ENCODE results near the gene VRK2. TPM values are rescaled to one million over a fixed set of nuclear protein-coding genes. Genes with fewer than 3 reads are reported as not detected.

VRK2 gene
- total RNA-seq, 1 experiment from 2014 or later, result 20.1 TPM

DNA sequence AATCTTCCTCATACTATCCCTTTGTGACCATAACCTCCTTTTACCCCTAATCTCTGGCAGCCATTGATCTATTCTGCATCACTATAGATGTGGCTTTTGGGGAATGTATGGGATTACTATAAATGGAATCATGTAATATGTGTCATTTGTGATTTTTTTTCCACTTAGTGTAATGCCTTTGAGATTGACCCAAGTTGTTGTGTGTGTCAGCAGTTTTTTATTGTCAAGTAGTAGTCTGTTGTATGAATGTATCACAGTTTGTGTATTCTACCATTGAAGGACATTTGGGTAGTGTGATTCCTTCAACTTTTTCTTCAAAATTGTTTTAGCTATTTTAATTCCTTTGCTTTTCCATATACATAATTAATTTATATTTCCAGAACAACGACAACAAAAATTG lies 18.6 kb downstream of the VRK2 start:
- ChIA-PET POLR2A (no interaction called here), CTCF (no interaction called here)
- no peaks in the 10 kb centered on the region for H3K27me3 Mint-ChIP-seq (ENCODE audit: low read depth)
- no peaks in the 10 kb centered on the region for H3K36me3 Mint-ChIP-seq
- no peak for ATAC-seq
- no peaks in the 10 kb centered on the region for H3K4me1 Mint-ChIP-seq
- no peak overlapping the region for H3K27ac Mint-ChIP-seq
- no peaks in the 10 kb centered on the region for H3K9me3 Mint-ChIP-seq
- TF ChIP-seq, protein P1, sequence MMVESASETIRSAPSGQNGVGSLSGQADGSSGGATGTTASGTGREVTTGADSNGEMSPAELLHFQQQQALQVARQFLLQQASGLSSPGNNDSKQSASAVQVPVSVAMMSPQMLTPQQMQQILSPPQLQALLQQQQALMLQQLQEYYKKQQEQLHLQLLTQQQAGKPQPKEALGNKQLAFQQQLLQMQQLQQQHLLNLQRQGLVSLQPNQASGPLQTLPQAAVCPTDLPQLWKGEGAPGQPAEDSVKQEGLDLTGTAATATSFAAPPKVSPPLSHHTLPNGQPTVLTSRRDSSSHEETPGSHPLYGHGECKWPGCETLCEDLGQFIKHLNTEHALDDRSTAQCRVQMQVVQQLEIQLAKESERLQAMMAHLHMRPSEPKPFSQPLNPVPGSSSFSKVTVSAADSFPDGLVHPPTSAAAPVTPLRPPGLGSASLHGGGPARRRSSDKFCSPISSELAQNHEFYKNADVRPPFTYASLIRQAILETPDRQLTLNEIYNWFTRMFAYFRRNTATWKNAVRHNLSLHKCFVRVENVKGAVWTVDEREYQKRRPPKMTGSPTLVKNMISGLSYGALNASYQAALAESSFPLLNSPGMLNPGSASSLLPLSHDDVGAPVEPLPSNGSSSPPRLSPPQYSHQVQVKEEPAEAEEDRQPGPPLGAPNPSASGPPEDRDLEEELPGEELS (CRISPR knock-in tag; IDR thresholded peaks at IDR 0.05), result no peak
- TF ChIP-seq, protein P2, sequence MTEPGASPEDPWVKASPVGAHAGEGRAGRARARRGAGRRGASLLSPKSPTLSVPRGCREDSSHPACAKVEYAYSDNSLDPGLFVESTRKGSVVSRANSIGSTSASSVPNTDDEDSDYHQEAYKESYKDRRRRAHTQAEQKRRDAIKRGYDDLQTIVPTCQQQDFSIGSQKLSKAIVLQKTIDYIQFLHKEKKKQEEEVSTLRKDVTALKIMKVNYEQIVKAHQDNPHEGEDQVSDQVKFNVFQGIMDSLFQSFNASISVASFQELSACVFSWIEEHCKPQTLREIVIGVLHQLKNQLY (CRISPR knock-in tag; IDR thresholded peaks at IDR 0.05), result no peak
- TF ChIP-seq, protein P3, sequence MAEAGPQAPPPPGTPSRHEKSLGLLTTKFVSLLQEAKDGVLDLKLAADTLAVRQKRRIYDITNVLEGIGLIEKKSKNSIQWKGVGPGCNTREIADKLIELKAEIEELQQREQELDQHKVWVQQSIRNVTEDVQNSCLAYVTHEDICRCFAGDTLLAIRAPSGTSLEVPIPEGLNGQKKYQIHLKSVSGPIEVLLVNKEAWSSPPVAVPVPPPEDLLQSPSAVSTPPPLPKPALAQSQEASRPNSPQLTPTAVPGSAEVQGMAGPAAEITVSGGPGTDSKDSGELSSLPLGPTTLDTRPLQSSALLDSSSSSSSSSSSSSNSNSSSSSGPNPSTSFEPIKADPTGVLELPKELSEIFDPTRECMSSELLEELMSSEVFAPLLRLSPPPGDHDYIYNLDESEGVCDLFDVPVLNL (CRISPR knock-in tag; IDR thresholded peaks at IDR 0.05; ENCODE audit: borderline replicate concordance, low read depth), result no peak
- no peak for DNase-seq (ENCODE audit: low spot score)
- H3K4me3 Mint-ChIP-seq, result no peak overlapping the region

DNA sequence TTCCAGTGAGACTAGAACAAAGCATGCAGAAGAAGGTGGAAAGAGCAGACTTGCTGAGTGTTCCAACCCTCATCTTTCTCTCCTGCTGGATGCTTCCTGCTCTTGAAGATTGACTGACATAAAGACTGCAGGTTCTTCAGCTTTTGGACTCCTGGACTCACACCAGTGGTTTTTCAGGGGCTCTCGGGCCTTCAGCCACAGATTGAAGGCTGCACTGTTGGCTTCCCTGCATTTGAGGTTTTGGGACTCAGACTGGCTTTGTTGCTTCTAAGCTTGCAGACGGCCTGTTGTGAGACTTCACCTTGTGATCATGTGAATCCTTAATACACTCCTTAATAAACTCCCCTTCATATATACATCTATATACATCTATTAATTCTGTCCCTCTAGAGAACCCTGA lies 20.4 kb downstream of the VRK2 start:
- Mint-ChIP-seq H3K27ac (no peak overlapping the region), H3K9me3 (no peaks in the 10 kb centered on the region), H3K27me3 (ENCODE audit: low read depth) (no peaks in the 10 kb centered on the region), H3K36me3 (no peaks in the 10 kb centered on the region), H3K4me3 (no peak overlapping the region), H3K4me1 (no peaks in the 10 kb centered on the region)
- TF ChIP-seq FOXK1 (CRISPR knock-in tag; IDR thresholded peaks at IDR 0.05) (no peak), ZNF416 (CRISPR knock-in tag; IDR thresholded peaks at IDR 0.05) (no peak), RORB (CRISPR knock-in tag; IDR thresholded peaks at IDR 0.05) (no peak), ZNF219 (CRISPR knock-in tag; IDR thresholded peaks at IDR 0.05; ENCODE audit: borderline replicate concordance) (no peak), RELA (CRISPR knock-in tag; IDR thresholded peaks at IDR 0.05; ENCODE audit: borderline replicate concordance) (no peak), GRHL2 (CRISPR knock-in tag; IDR thresholded peaks at IDR 0.05; ENCODE audit: insufficient replicate concordance, severe bottlenecking) (no peak), ELF4 (CRISPR knock-in tag; IDR thresholded peaks at IDR 0.05; ENCODE audit: low read depth) (no peak)
- TF ChIP-seq, protein P4, sequence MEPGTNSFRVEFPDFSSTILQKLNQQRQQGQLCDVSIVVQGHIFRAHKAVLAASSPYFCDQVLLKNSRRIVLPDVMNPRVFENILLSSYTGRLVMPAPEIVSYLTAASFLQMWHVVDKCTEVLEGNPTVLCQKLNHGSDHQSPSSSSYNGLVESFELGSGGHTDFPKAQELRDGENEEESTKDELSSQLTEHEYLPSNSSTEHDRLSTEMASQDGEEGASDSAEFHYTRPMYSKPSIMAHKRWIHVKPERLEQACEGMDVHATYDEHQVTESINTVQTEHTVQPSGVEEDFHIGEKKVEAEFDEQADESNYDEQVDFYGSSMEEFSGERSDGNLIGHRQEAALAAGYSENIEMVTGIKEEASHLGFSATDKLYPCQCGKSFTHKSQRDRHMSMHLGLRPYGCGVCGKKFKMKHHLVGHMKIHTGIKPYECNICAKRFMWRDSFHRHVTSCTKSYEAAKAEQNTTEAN (CRISPR knock-in tag; IDR thresholded peaks at IDR 0.05), result no peak
- TF ChIP-seq, protein P5, sequence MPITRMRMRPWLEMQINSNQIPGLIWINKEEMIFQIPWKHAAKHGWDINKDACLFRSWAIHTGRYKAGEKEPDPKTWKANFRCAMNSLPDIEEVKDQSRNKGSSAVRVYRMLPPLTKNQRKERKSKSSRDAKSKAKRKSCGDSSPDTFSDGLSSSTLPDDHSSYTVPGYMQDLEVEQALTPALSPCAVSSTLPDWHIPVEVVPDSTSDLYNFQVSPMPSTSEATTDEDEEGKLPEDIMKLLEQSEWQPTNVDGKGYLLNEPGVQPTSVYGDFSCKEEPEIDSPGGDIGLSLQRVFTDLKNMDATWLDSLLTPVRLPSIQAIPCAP (CRISPR knock-in tag; IDR thresholded peaks at IDR 0.05), result no peak
- TF ChIP-seq, protein P6, sequence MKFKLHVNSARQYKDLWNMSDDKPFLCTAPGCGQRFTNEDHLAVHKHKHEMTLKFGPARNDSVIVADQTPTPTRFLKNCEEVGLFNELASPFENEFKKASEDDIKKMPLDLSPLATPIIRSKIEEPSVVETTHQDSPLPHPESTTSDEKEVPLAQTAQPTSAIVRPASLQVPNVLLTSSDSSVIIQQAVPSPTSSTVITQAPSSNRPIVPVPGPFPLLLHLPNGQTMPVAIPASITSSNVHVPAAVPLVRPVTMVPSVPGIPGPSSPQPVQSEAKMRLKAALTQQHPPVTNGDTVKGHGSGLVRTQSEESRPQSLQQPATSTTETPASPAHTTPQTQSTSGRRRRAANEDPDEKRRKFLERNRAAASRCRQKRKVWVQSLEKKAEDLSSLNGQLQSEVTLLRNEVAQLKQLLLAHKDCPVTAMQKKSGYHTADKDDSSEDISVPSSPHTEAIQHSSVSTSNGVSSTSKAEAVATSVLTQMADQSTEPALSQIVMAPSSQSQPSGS (CRISPR knock-in tag; IDR thresholded peaks at IDR 0.05; ENCODE audit: borderline replicate concordance, low read depth), result no peak
- TF ChIP-seq, protein P7, sequence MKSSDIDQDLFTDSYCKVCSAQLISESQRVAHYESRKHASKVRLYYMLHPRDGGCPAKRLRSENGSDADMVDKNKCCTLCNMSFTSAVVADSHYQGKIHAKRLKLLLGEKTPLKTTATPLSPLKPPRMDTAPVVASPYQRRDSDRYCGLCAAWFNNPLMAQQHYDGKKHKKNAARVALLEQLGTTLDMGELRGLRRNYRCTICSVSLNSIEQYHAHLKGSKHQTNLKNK (CRISPR knock-in tag; IDR thresholded peaks at IDR 0.05), result no peak
- TF ChIP-seq, protein P8, sequence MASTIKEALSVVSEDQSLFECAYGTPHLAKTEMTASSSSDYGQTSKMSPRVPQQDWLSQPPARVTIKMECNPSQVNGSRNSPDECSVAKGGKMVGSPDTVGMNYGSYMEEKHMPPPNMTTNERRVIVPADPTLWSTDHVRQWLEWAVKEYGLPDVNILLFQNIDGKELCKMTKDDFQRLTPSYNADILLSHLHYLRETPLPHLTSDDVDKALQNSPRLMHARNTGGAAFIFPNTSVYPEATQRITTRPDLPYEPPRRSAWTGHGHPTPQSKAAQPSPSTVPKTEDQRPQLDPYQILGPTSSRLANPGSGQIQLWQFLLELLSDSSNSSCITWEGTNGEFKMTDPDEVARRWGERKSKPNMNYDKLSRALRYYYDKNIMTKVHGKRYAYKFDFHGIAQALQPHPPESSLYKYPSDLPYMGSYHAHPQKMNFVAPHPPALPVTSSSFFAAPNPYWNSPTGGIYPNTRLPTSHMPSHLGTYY (CRISPR knock-in tag; IDR thresholded peaks at IDR 0.05), result no peak
- TF ChIP-seq, protein P9, sequence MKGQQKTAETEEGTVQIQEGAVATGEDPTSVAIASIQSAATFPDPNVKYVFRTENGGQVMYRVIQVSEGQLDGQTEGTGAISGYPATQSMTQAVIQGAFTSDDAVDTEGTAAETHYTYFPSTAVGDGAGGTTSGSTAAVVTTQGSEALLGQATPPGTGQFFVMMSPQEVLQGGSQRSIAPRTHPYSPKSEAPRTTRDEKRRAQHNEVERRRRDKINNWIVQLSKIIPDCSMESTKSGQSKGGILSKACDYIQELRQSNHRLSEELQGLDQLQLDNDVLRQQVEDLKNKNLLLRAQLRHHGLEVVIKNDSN (CRISPR knock-in tag; IDR thresholded peaks at IDR 0.05), result no peak
- POLR2A ChIA-PET, result no interaction called here
- CTCF ChIA-PET, result no interaction called here
- no peak for ATAC-seq
- DNase-seq (ENCODE audit: low spot score), result no peak
